Prostate gland (tissue), 2 donors: Measurements from ENCODE around the gene KLHDC3. TPM values are rescaled to one million over a fixed set of nuclear protein-coding genes. Genes with fewer than 3 reads are reported as not detected.
"Not testable (repeated sequence)": the region's sequence is repeated elsewhere in the genome, so short reads cannot be mapped to it uniquely, and the experiment has no call there.

Experiments
- DNase-seq: peaks from one replicate; pipeline ENCODE4 v3.0.0-alpha.2; 2019; ENCODE audit warnings: low spot score
- H3K27ac ChIP-seq, 2 donors: fragments of 200-600 bp; sonication (generic); 2 replicates each; pipeline ENCODE4 v1.5.1; 2017 to 2019
- H3K27me3 ChIP-seq: fragments of 200-600 bp; sonication (generic); replicated peaks from 2 replicates; pipeline ENCODE4 v1.5.1; 2019; ENCODE audit not compliant: insufficient read depth
- H3K36me3 ChIP-seq, 2 donors: fragments of 200-600 bp; sonication (generic); 1 replicate in 1 of 2; 2 replicates in 1 of 2; pipeline versions ENCODE4 v1.5.1 to v1.8.1; 2017 to 2019
- H3K4me1 ChIP-seq: fragments of 200-600 bp; sonication (generic); replicated peaks from 2 replicates; pipeline ENCODE4 v1.5.1; 2019
- H3K4me3 ChIP-seq, 2 donors: fragments of 200-600 bp; sonication (generic); 2 replicates each; pipeline ENCODE4 v1.5.1; 2017 to 2019
- H3K9me3 ChIP-seq: fragments of 200-600 bp; sonication (generic); 2 replicates; pipeline ENCODE4 v1.5.1; 2017
- POLR2A ChIP-seq: fragments of 450-650 bp; IDR thresholded peaks from one replicate; pipeline ENCODE4 v1.6.1; 2016; ENCODE audit warnings: antibody characterized with exemption, mild to moderate bottlenecking
- POLR2AphosphoS5 ChIP-seq: sonication (generic); formaldehyde crosslinking; IDR thresholded peaks from one replicate; pipeline ENCODE4 v1.6.1; 2017; ENCODE audit warnings: antibody characterized with exemption
- WGBS: methylation state at CpG from one replicate; pipeline ENCODE4 v1.1.5; 2018; 5-methylcytosine and 5-hydroxymethylcytosine counted together
- intact Hi-C: fragments of 100-400 bp; cut with DNase I; formaldehyde crosslinking; loops from one replicate; pipeline ENCODE4 v1.14.2; 2022
- total RNA-seq, 2 donors: library from RNA; depleted of rRNA; stranded (reverse); fragments of >200 nt; gene quantifications; one replicate each; pipeline ENCODE4 v1.1.0, GENCODE V29; 2016
- TF ChIP-seq, protein P1 (sequence below), 4 experiments: fragments of 200-600 bp in 2 of 4; fragments of 450-650 bp in 2 of 4; sonication (generic) in 2 of 4; IDR thresholded peaks; 1 replicate in 3 of 4; 2 replicates in 1 of 4; pipeline ENCODE4 v1.5.1; 2016 to 2019; ENCODE audit warnings: antibody characterized with exemption in 4 of 4, mild to moderate bottlenecking in 2 of 4, moderate library complexity in 2 of 4

Gene KLHDC3
- total RNA-seq, 2 donors from 2014 or later = 138 to 148 TPM

DNA sequence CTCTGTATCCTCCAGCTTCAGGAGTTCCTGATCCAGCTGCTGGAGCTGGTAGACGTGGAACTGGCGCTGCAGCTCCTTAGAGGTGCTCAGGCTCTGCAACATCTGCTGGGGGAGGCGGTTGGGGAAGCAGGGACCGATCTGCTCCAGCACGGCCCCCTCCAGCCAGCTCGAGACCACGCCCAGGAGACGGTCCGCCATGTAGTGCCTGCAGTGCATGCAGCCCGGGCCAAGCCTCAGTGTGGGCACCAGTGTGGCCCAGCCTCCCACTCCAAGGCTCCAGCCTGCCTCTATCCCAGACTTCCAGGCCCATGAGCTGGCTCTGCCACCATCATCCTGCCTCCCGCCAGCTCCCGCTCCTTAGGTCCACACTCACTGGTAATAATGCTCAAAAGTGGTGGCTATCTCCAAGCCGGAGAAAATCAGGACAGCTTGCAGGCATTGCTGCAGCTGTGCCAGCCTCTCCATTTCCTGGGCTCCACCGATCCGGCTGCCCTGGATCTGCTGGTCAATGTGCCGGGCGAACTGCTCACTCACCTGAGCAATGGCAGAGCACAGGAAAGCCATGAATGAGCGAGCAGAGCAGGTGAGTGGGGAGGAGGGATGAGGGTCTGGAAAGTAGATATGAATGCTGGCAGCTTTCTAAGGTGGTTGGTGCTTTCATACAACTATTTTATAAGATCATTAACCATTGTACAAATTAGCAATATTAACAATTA lies 26.7 kb downstream of the KLHDC3 start:
- Histone ChIP-seq H3K36me3 (peaks cover 7 to 14% of the 10 kb centered on the region in 2 donors), H3K27me3 (no peaks in the 10 kb centered on the region), H3K4me3 (no peak overlapping the region), H3K9me3 (no peaks in the 10 kb centered on the region), H3K4me1 (no peaks in the 10 kb centered on the region), H3K27ac (no peak overlapping the region)
- WGBS = 95% methylated on average over 18 of the region's 18 CpGs
- intact Hi-C loops = no loop called here
- no peak for DNase-seq
- TF ChIP-seq, protein P1, sequence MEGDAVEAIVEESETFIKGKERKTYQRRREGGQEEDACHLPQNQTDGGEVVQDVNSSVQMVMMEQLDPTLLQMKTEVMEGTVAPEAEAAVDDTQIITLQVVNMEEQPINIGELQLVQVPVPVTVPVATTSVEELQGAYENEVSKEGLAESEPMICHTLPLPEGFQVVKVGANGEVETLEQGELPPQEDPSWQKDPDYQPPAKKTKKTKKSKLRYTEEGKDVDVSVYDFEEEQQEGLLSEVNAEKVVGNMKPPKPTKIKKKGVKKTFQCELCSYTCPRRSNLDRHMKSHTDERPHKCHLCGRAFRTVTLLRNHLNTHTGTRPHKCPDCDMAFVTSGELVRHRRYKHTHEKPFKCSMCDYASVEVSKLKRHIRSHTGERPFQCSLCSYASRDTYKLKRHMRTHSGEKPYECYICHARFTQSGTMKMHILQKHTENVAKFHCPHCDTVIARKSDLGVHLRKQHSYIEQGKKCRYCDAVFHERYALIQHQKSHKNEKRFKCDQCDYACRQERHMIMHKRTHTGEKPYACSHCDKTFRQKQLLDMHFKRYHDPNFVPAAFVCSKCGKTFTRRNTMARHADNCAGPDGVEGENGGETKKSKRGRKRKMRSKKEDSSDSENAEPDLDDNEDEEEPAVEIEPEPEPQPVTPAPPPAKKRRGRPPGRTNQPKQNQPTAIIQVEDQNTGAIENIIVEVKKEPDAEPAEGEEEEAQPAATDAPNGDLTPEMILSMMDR (IDR thresholded peaks at IDR 0.05) = no peak
- no peak for TF ChIP-seq POLR2AphosphoS5
- no peak for TF ChIP-seq POLR2A

DNA sequence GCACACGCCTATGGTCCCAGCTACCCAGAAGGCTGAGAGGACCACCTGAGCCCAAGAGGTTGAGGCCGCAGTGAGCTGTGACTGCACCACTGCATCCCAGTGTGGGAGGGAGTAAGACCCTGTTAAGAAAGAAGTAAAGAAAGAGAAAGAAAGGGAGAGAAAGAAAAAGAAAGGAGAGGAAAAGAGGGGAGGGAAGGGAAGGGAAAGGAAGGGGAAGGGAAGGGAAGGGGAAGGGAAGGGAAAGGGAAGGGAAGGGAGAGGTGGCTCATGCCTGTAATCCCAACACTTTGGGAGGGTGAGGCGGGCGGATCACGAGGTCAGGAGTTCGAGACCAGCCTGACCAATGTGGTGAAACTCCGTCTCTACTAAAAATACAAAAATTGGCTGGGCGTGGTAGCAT lies 27.4 kb downstream of the KLHDC3 start:
- 94% methylated on average over 8 of the region's 8 CpGs for WGBS

GRCh38 chr6:43043310-43043709 lies 29.3 kb downstream of the KLHDC3 start:
- Histone ChIP-seq H3K27ac (no peak overlapping the region), H3K9me3 (no peaks in the 10 kb centered on the region), H3K27me3 (no peaks in the 10 kb centered on the region), H3K36me3 (peaks cover 7 to 14% of the 10 kb centered on the region in 2 donors), H3K4me1 (no peaks in the 10 kb centered on the region), H3K4me3 (no peak overlapping the region)
- WGBS = 83% methylated on average over 9 of the region's 9 CpGs
- intact Hi-C loops = no loop called here
- no peak for DNase-seq
- TF ChIP-seq POLR2AphosphoS5 (no peak), POLR2A (no peak)
- TF ChIP-seq, protein P1 (IDR thresholded peaks at IDR 0.05) = no peak

More for the DNA sequence above, 27.4 kb downstream of the KLHDC3 start:
- intact Hi-C loops, H3K27ac ChIP-seq, H3K4me1 ChIP-seq, DNase-seq, H3K9me3 ChIP-seq, H3K27me3 ChIP-seq, H3K4me3 ChIP-seq: not testable (repeated sequence)
- H3K36me3 ChIP-seq = peaks cover 7 to 14% of the 10 kb centered on the region in 2 donors

DNA sequence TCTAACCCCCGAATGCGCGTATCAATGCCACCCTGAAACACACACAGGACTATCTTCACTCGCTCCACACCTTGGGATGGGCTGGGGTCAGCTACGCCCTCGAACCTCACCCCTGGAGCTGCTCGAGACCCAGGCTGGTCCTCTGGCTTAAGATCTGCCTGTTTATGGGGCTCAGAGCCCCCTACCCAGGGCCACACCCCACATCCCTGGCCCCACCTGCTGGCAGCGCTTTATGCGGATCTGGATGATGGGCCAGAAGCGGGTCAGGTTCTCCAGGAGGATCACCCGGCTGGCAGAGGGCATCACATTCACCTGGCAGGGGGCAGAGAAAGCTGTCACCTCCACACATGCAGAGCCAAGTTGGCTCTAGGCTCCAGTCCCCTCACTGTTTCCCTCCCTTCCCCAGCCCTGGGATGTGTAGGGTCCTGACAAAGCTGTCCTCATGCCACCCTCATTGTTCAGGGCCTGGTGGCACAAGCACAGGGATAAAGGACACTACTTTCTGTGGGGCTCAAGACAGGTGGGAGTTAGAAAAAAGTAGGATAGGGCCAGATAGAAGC lies 31.4 kb downstream of the KLHDC3 start:
- DNase-seq = no peak
- Histone ChIP-seq H3K9me3 (no peaks in the 10 kb centered on the region), H3K4me3 (no peak overlapping the region), H3K27me3 (no peaks in the 10 kb centered on the region), H3K27ac (no peak overlapping the region), H3K36me3 (peaks cover 7 to 8% of the 10 kb centered on the region in 2 donors), H3K4me1 (no peaks in the 10 kb centered on the region)
- intact Hi-C loops = no loop called here
- TF ChIP-seq, protein P1 (IDR thresholded peaks at IDR 0.05) = no peak
- 91% methylated on average over 11 of the region's 11 CpGs for WGBS

DNA sequence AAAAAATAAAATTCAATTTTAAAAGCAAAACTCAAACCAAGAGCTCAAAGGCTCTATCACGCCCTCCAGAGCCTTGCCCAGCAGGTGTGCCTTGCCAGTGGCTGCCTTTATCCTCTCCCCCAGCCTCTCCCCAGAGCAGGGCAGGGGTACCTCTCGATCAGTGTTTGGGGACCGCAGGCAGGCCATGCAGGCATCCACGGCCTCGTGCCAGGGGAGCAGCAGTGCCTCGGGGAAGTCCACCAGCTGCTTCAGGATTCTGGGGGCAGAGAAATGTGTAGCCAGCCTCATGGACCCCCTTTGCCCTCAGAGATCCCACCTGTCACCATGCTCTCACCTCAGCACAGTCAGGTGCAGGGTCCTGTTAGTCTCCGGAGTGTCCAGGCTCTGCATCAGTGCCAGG lies 33.9 kb downstream of the KLHDC3 start:
- intact Hi-C loops = no loop called here
- no peaks in the 10 kb centered on the region for H3K9me3 ChIP-seq
- no peak overlapping the region for H3K27ac ChIP-seq
- DNase-seq = no peak
- WGBS = 86% methylated on average over 7 of the region's 7 CpGs
- TF ChIP-seq POLR2A (no peak), POLR2AphosphoS5 (no peak)
- TF ChIP-seq, protein P1 (IDR thresholded peaks at IDR 0.05) = no peak
- H3K4me3 ChIP-seq = no peak overlapping the region
- no peaks in the 10 kb centered on the region for H3K27me3 ChIP-seq
- peaks cover 7% of the 10 kb centered on the region for H3K4me1 ChIP-seq
- H3K36me3 ChIP-seq = peaks cover 0 to 5% of the 10 kb centered on the region in 2 donors
